Stimulated activated CD4-positive, alpha-beta T cell treated with anti-CD3 and anti-CD28 coated beads, TNF-alpha, amount 100 ng/mL, for 1 hour (primary cell): ENCODE measurements around the gene SORL1-AS1.

Experiments used
- DNase-seq, 3 donors: peaks; one replicate each; pipeline ENCODE4 v3.0.0-alpha.2; 2020; ENCODE audit warnings: low read depth in 3 of 3, low spot score in 1 of 3

The SORL1-AS1 gene

GRCh38 chr11:121405646-121406045 lies 47.1 kb downstream of the SORL1-AS1 start:
- DNase-seq, result no peak

DNA sequence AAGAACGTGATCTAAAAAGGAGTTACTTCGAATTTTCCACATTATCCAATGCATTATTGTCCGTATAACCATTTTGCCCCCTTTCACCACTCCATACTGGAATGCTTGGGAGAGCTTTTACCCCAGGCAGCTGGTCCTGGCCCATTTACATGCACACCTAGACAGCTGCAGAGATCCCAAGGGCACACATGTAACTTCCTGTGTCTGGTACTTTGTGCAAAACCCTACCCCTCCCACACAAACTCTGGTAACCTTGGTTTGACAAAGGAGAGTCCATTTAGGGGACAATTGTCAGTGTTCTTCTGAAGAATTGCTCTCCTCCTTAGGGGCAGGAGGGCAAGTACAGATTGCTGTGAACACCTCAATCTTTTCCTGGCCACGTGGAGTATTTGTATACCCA lies 58.0 kb downstream of the SORL1-AS1 start:
- no peak for DNase-seq

GRCh38 chr11:121393855-121394254 lies 58.9 kb downstream of the SORL1-AS1 start:
- no peak for DNase-seq

GRCh38 chr11:121391914-121392313 lies 60.9 kb downstream of the SORL1-AS1 start:
- DNase-seq, result no peak

DNA sequence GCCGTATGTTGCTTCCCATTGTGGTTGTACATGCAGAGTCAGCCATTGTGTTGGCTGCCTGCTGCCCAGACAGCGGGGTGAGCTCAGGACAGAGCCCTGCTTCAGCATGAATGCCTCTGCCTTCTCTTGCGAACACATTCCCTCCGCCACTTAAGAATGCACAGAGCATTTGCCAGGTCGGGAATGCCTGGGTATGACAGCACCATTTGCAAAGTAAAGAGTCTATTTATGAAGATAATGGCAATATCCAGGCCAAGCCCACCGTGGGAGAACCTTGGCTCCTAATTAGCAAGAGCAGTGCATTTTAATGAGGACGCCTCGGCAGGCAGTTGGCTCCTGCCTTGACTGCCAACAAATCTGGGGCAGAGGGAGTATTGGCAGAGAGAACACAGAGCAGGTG lies 63.1 kb downstream of the SORL1-AS1 start:
- no peak for DNase-seq
